IMR-90 (cell line): ENCODE data around the gene CFH. TPM values are rescaled to one million over a fixed set of nuclear protein-coding genes. Genes with fewer than 3 reads are reported as not detected.

Experiments used
- ATAC-seq: fragments of 200-7000 bp; cut with Tn5 transposase; 2 replicates; pipeline ENCODE4 v1.9.1; 2020; ENCODE audit warnings: low read depth, mild to moderate bottlenecking, moderate library complexity
- BruUV-seq: library from RNA; stranded (reverse); fragments of 400-500 nt; replicated peaks from 2 replicates; lab custom pipeline; 2021; lab: Mats Ljungman, UMichigan
- CTCF ChIA-PET: fragments of 300-600 bp; formaldehyde crosslinking; extraction: SDS; loops from one replicate; lab custom pipeline; 2021; ENCODE audit warnings: antibody characterized with exemption; lab: Yijun Ruan, JAX
- POLR2A ChIA-PET: fragments of 300-600 bp; sonication (Branson Sonifier 250); formaldehyde crosslinking; loops from one replicate; lab custom pipeline; 2022; ENCODE audit warnings: antibody characterized with exemption; ENCODE audit not compliant: unreplicated experiment; lab: Charles Lee
- DNase-seq: peaks from one replicate; pipeline ENCODE4 v3.0.0; 2013
- H2AFZ ChIP-seq: replicated peaks from 2 replicates; pipeline ENCODE3; 2013; ENCODE audit warnings: low read length, mild to moderate bottlenecking; ENCODE audit not compliant: poor library complexity
- H2AK5ac ChIP-seq: 2 replicates; pipeline ENCODE4 v1.6.1; 2013; ENCODE audit warnings: low read depth, low read length, inconsistent platforms
- H2AK9ac ChIP-seq: replicated peaks from 2 replicates; pipeline ENCODE3; 2013; ENCODE audit warnings: mild to moderate bottlenecking, low read depth, low read length, moderate library complexity; ENCODE audit not compliant: poor library complexity
- H2BK120ac ChIP-seq: 2 replicates; pipeline ENCODE4 v1.6.1; 2013; ENCODE audit warnings: low read depth, low read length, inconsistent platforms
- H2BK15ac ChIP-seq: 3 replicates; pipeline ENCODE4 v1.6.1; 2013; ENCODE audit warnings: low read depth, low read length, inconsistent platforms
- H2BK20ac ChIP-seq: 2 replicates; pipeline ENCODE4 v1.6.1; 2013; ENCODE audit warnings: low read depth, mild to moderate bottlenecking, inconsistent platforms, low read length, moderate library complexity
- H2BK5ac ChIP-seq: 2 replicates; pipeline ENCODE4 v1.6.1; 2013; ENCODE audit warnings: mild to moderate bottlenecking, low read depth, low read length, inconsistent platforms; ENCODE audit not compliant: poor library complexity, severe bottlenecking
- H3K14ac ChIP-seq: replicated peaks from 2 replicates; pipeline ENCODE4 v1.6.1; 2013; ENCODE audit warnings: low read depth, low read length, inconsistent platforms
- H3K18ac ChIP-seq: 2 replicates; pipeline ENCODE4 v1.6.1; 2013; ENCODE audit warnings: low read depth, low read length, control low read depth
- H3K23ac ChIP-seq: 2 replicates; pipeline ENCODE4 v1.6.1; 2013; ENCODE audit warnings: low read depth, low read length, inconsistent platforms
- H3K27ac ChIP-seq: 2 replicates; pipeline ENCODE4 v1.5.1; 2013; ENCODE audit warnings: mild to moderate bottlenecking, control low read depth, low read length; ENCODE audit not compliant: insufficient read depth
- H3K27me3 ChIP-seq: 2 replicates; pipeline ENCODE4 v1.6.1; 2013; ENCODE audit warnings: low read length; ENCODE audit not compliant: control insufficient read depth, insufficient read depth
- H3K36me3 ChIP-seq: 2 replicates; pipeline ENCODE4 v1.6.1; 2013; ENCODE audit warnings: low read length, mixed read lengths; ENCODE audit not compliant: control insufficient read depth, insufficient read depth
- H3K4ac ChIP-seq: 2 replicates; pipeline ENCODE4 v1.6.1; 2013; ENCODE audit warnings: low read depth, low read length, inconsistent platforms
- H3K4me1 ChIP-seq: 2 replicates; pipeline ENCODE4 v1.6.1; 2013; ENCODE audit warnings: low read length, mixed read lengths; ENCODE audit not compliant: control insufficient read depth, insufficient read depth
- H3K4me2 ChIP-seq: 2 replicates; pipeline ENCODE4 v1.6.1; 2013; ENCODE audit warnings: low read depth, mild to moderate bottlenecking, control low read depth, low read length, moderate library complexity
- H3K4me3 ChIP-seq: 2 replicates; pipeline ENCODE4 v1.5.1; 2013; ENCODE audit warnings: low read depth, mild to moderate bottlenecking, control low read depth, low read length, moderate library complexity; ENCODE audit not compliant: insufficient read depth
- H3K56ac ChIP-seq: 2 replicates; pipeline ENCODE4 v1.6.1; 2013; ENCODE audit warnings: low read length, inconsistent platforms; ENCODE audit not compliant: insufficient read depth; ENCODE audit errors: extremely low read depth
- H3K79me1 ChIP-seq, 2 experiments: 2 replicates each; pipeline ENCODE4 v1.6.1; 2013; ENCODE audit warnings: low read length in 2 of 2, inconsistent platforms in 1 of 2, low read depth in 1 of 2
- H3K9ac ChIP-seq: 2 replicates; pipeline ENCODE4 v1.6.1; 2013; ENCODE audit warnings: low read depth, low read length, control low read depth
- H3K9me1 ChIP-seq: 2 replicates; pipeline ENCODE4 v1.6.1; 2013; ENCODE audit warnings: low read length, inconsistent platforms; ENCODE audit not compliant: insufficient read depth
- H3K9me3 ChIP-seq: 2 replicates; pipeline ENCODE4 v1.6.1; 2013; ENCODE audit warnings: low read length; ENCODE audit not compliant: control insufficient read depth, insufficient read depth
- H4K20me1 ChIP-seq: 2 replicates; pipeline ENCODE4 v1.6.1; 2013; ENCODE audit warnings: low read length, inconsistent platforms; ENCODE audit not compliant: insufficient read depth
- H4K5ac ChIP-seq: 2 replicates; pipeline ENCODE4 v1.6.1; 2013; ENCODE audit warnings: mild to moderate bottlenecking, low read depth, low read length, control low read depth
- H4K8ac ChIP-seq, 2 experiments: 2 replicates each; pipeline ENCODE4 v1.6.1; 2013; ENCODE audit warnings: low read depth in 2 of 2, low read length in 2 of 2, control low read depth in 1 of 2, inconsistent platforms in 1 of 2
- H4K91ac ChIP-seq: 2 replicates; pipeline ENCODE4 v1.6.1; 2013; ENCODE audit warnings: low read depth, low read length, inconsistent platforms; ENCODE audit not compliant: insufficient read depth
- BHLHE40 ChIP-seq: fragments of 150-350 bp; IDR thresholded peaks from 2 replicates; pipeline ENCODE4 v1.6.1; 2016; ENCODE audit warnings: mild to moderate bottlenecking, low read depth, low read length
- CEBPB ChIP-seq: IDR thresholded peaks from 2 replicates; pipeline ENCODE4 v1.6.1; 2012; ENCODE audit warnings: low read depth, low read length, improper control_type of control experiment
- CHD1 ChIP-seq: IDR thresholded peaks from 2 replicates; pipeline ENCODE4 v1.6.1; 2012; ENCODE audit warnings: low read depth, low read length, improper control_type of control experiment
- CTCF ChIP-seq: conservative IDR thresholded peaks from 2 replicates; pipeline ENCODE4 v1.5.1; 2012; ENCODE audit warnings: mild to moderate bottlenecking, low read depth, low read length, improper control_type of control experiment
- ELK1 ChIP-seq: fragments of 150-350 bp; IDR thresholded peaks from 2 replicates; pipeline ENCODE4 v1.6.1; 2016; ENCODE audit warnings: low read depth, mild to moderate bottlenecking, low read length, moderate library complexity, borderline replicate concordance
- FOS ChIP-seq: fragments of 150-350 bp; IDR thresholded peaks from 2 replicates; pipeline ENCODE4 v1.6.1; 2016; ENCODE audit warnings: low read depth, low read length
- MAFK ChIP-seq: IDR thresholded peaks from 2 replicates; pipeline ENCODE4 v1.6.1; 2012; ENCODE audit warnings: low read depth, low read length, improper control_type of control experiment
- MAZ ChIP-seq: IDR thresholded peaks from 2 replicates; pipeline ENCODE4 v1.6.1; 2012; ENCODE audit warnings: low read depth, mild to moderate bottlenecking, low read length, improper control_type of control experiment, moderate library complexity, borderline replicate concordance
- MXI1 ChIP-seq: IDR thresholded peaks from 2 replicates; pipeline ENCODE4 v1.6.1; 2012; ENCODE audit warnings: low read depth, mild to moderate bottlenecking, low read length, moderate library complexity, borderline replicate concordance
- NFE2L2 ChIP-seq: fragments of 150-350 bp; IDR thresholded peaks from 2 replicates; pipeline ENCODE4 v1.6.1; 2016; ENCODE audit warnings: low read depth, mild to moderate bottlenecking, low read length
- POLR2A ChIP-seq: IDR thresholded peaks from 2 replicates; pipeline ENCODE4 v1.6.1; 2012; ENCODE audit warnings: mild to moderate bottlenecking, low read depth, low read length
- RAD21 ChIP-seq: IDR thresholded peaks from 2 replicates; pipeline ENCODE4 v1.6.1; 2012; ENCODE audit warnings: low read length, improper control_type of control experiment
- RCOR1 ChIP-seq: IDR thresholded peaks from 2 replicates; pipeline ENCODE4 v1.6.1; 2012; ENCODE audit warnings: mild to moderate bottlenecking, low read length, improper control_type of control experiment; ENCODE audit not compliant: insufficient replicate concordance
- RFX5 ChIP-seq: IDR thresholded peaks from 2 replicates; pipeline ENCODE4 v1.8.0; 2012; ENCODE audit warnings: low read depth, mild to moderate bottlenecking, low read length, moderate library complexity
- SMC3 ChIP-seq: fragments of 150-350 bp; IDR thresholded peaks from 2 replicates; pipeline ENCODE4 v1.6.1; 2016; ENCODE audit warnings: low read depth, mild to moderate bottlenecking, antibody characterized with exemption, low read length, moderate library complexity
- USF2 ChIP-seq: fragments of 150-350 bp; IDR thresholded peaks from 2 replicates; pipeline ENCODE4 v1.6.1; 2017; ENCODE audit warnings: mild to moderate bottlenecking, antibody characterized with exemption, low read length, low read depth
- WGBS, 2 experiments: methylation state at CpG; one replicate each; pipeline versions ENCODE4 v1.1.5 to v1.1.7; 2013; ENCODE audit warnings: missing lambda C conversion rate in 2 of 2; ENCODE audit not compliant: insufficient read length in 1 of 2; ENCODE audit errors: extremely low coverage in 2 of 2; 5-methylcytosine and 5-hydroxymethylcytosine counted together
- dilution Hi-C: fragments of 300-500 bp; cut with HindIII; formaldehyde crosslinking; loops from one replicate; pipeline ENCODE4 v1.14.3; 2018; ENCODE audit warnings: low sequenced_read_pairs; ENCODE audit not compliant: unreplicated experiment
- in situ Hi-C: fragments of 300-500 bp; cut with MboI; formaldehyde crosslinking; loops from 3 replicates; pipeline ENCODE4 v1.14.3; 2019; ENCODE audit warnings: low sequenced_read_pairs, inconsistent platforms, mixed read lengths
- intact Hi-C: fragments of 100-400 bp; cut with micrococcal nuclease; formaldehyde crosslinking; loops from 2 replicates; pipeline ENCODE4 v1.10.0; 2022
- polyA plus RNA-seq, 3 experiments: library from polyadenylated mRNA; depleted of rRNA; stranded (reverse); fragments of >200 nt; gene quantifications; 2 replicates each; pipeline ENCODE4 v1.2.3, GENCODE V29; 2012; ENCODE audit warnings: low replicate concordance in 1 of 3
- total RNA-seq: library from RNA; depleted of rRNA; stranded (reverse); fragments of >200 nt; gene quantifications from 2 replicates; pipeline ENCODE4 v1.2.3, GENCODE V29; 2012

Gene CFH
- total and polyA plus RNA-seq, 2 of the 4 experiments (the other 2 are of a cell fraction): 6.3 to 12.1 TPM

- Histone ChIP-seq H3K27ac (no peak overlapping the region), H4K20me1 (no peaks in the 10 kb centered on the region), H3K9me1 (no peaks in the 10 kb centered on the region; the same call in 1 of the 2 replicates), H2BK15ac (no peak overlapping the region), H4K91ac (no peak overlapping the region), H2AFZ (no peak overlapping the region), H3K56ac (no peak overlapping the region), H3K4me3 (no peak overlapping the region), H3K4me2 (no peak overlapping the region), H3K36me3 (no peaks in the 10 kb centered on the region), H2AK9ac (no peak overlapping the region), H2AK5ac (no peak overlapping the region), H4K5ac (no peak overlapping the region), H3K14ac (no peak overlapping the region), H3K4ac (no peak overlapping the region), H3K79me1 (no peaks in the 10 kb centered on the region), H3K9me3 (no peaks in the 10 kb centered on the region), H2BK20ac (no peak overlapping the region), H3K27me3 (no peaks in the 10 kb centered on the region), H2BK120ac (no peak overlapping the region), H3K23ac (no peak overlapping the region), H3K4me1 (no peaks in the 10 kb centered on the region), H3K9ac (no peak overlapping the region), H2BK5ac (no peak overlapping the region), H3K18ac (no peak overlapping the region), H4K8ac (no peak overlapping the region)
- ATAC-seq (no peak), DNase-seq (no peak)
- ChIA-PET CTCF (no interaction called here), POLR2A (interaction anchor here (0.6 kb wide), 1 partner anchor 8 kb away, joined by 3 read pairs; no protein-coding TSS in a partner anchor)
- TF ChIP-seq POLR2A (no peak), RFX5 (no peak), CTCF (no peak), BHLHE40 (no peak), MAZ (no peak), MXI1 (no peak), ELK1 (no peak), MAFK (no peak), FOS (no peak), USF2 (no peak), SMC3 (no peak), RAD21 (no peak), CHD1 (no peak), RCOR1 (no peak), NFE2L2 (no peak), CEBPB (no peak)
- intact Hi-C loops (no loop called here), dilution Hi-C loops (no loop called here), in situ Hi-C loops (no loop called here)
- 22% methylated on average over 1 of the region's 2 CpGs; no CpG with 5 or more reads in 1 of the 2 experiments for WGBS, 2 experiments
- no TSS peak for BruUV-seq
Measured at GRCh38 chr1:196717868-196718267, 66.0 kb downstream of the CFH start.
